Keratinocyte (primary cell): ENCODE results near the gene ITPK1.

Experiments used
- EZH2 ChIP-seq: IDR thresholded peaks from one replicate; pipeline ENCODE4 v1.6.1; 2012; ENCODE audit warnings: inconsistent platforms, mild to moderate bottlenecking, low read length, moderate library complexity
- TF ChIP-seq, protein P1 (sequence below), 3 experiments: IDR thresholded peaks in 1 of 3; conservative IDR thresholded peaks in 1 of 3; optimal IDR thresholded peaks in 1 of 3; 2 replicates in 2 of 3; 3 replicates in 1 of 3; pipeline versions ENCODE3 to v1.5.1; 2011; ENCODE audit warnings: low read length in 3 of 3, mild to moderate bottlenecking in 3 of 3, moderate library complexity in 2 of 3, control low read depth in 1 of 3, inconsistent platforms in 1 of 3; ENCODE audit not compliant: insufficient read depth in 2 of 3; ENCODE audit errors: extremely low read depth in 1 of 3

DNA sequence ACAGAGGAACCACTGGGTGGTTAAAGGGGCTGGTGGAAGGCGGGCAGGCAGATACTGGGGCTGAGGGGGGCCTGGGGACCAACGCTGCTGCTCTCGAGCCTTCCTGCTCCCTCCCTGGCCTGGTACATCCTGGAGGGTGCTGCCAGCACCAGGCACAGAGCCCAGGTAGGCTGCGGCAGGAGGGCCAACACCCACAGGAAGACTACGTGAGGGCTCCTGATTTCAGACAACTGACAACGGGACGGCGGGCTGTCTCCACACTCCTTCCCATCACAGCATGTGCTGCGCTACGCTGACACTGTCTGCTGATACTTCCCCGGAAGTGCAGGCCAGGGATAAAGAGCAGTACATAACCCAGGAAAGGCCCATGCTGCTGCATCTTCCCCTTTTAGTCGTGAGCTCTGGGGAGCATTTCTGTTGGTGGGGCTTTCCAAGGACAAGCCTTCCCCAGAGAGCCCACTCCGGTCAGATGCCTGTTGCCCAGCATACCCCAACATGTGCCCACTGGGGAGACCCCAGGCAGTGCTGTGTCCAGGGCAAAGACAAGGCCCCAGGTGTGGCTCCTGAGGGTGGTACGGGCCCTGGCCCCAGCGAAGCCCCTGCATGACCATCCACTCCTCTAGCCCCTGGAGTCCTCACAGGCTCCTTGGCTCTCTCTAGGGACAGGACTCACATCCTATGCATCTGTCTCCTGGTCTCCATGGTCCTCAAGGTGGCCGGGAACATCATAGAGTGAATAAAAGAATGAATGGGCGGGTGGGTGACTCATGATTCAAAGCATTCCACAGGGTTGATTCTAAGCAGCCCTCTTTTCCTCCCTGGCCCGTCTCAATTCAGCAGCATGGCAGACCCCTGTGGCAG is 154.8 kb downstream of the ITPK1 start:
- TF ChIP-seq EZH2 = no peak
- TF ChIP-seq, protein P1, sequence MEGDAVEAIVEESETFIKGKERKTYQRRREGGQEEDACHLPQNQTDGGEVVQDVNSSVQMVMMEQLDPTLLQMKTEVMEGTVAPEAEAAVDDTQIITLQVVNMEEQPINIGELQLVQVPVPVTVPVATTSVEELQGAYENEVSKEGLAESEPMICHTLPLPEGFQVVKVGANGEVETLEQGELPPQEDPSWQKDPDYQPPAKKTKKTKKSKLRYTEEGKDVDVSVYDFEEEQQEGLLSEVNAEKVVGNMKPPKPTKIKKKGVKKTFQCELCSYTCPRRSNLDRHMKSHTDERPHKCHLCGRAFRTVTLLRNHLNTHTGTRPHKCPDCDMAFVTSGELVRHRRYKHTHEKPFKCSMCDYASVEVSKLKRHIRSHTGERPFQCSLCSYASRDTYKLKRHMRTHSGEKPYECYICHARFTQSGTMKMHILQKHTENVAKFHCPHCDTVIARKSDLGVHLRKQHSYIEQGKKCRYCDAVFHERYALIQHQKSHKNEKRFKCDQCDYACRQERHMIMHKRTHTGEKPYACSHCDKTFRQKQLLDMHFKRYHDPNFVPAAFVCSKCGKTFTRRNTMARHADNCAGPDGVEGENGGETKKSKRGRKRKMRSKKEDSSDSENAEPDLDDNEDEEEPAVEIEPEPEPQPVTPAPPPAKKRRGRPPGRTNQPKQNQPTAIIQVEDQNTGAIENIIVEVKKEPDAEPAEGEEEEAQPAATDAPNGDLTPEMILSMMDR (optimal IDR thresholded peaks at IDR 0.05 in 1 of 3, IDR thresholded peaks at IDR 0.05 in 1 of 3, conservative IDR thresholded peaks at IDR 0.05 in 1 of 3; ENCODE audit: extremely low read depth in 1 of 3, insufficient read depth in 2 of 3, low read length in 3 of 3) = no peak
